Measurements from ENCODE around the gene RAB39A.
"Not testable (repeated sequence)": the region's sequence is repeated elsewhere in the genome, so short reads cannot be mapped to it uniquely, and the experiment has no call there.

The RAB39A gene

GRCh38 chr11:107928046-107928766 lies at the start of gene RAB39A:
Gene RAB39A, plus strand, starts transcription at chr11:107928448. Its CDS starts 121 bp downstream, at chr11:107928569.
- DNase-seq (ENCODE audit: low spot score), result peak; percentile 99

DNA sequence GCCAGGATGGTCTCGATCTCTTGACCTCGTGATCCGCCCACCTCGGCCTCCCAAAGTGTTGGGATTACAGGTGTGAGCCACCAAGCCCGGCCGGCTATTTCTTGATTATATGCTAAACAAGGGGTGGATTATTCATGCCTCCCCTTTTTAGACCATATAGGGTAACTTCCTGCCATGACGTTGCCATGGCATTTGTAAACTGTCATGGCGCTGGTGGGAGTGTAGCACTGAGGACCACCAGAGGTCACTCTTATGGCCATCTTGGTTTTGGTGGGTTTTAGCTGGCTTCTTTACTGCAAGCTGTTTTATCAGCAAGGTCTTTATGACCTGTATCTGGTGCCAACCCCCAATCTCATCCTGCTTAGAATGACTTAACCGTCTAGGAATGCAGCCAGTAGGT lies 46.8 kb upstream of the RAB39A start:
- DNase-seq (ENCODE audit: low spot score), result not testable (repeated sequence)

GRCh38 chr11:107882095-107882820 lies 46.0 kb upstream of the RAB39A start:
- no peak for DNase-seq (ENCODE audit: low spot score)

GRCh38 chr11:107898270-107898669 lies 30.0 kb upstream of the RAB39A start:
- peak; percentile 23 for DNase-seq (ENCODE audit: low spot score)

GRCh38 chr11:107908211-107908610 lies 20.0 kb upstream of the RAB39A start:
- no peak for DNase-seq (ENCODE audit: low spot score)

- not testable (repeated sequence) for DNase-seq (ENCODE audit: low spot score)
These were observed 15.8 kb upstream of the RAB39A start for GRCh38 chr11:107912415-107912814.

DNA sequence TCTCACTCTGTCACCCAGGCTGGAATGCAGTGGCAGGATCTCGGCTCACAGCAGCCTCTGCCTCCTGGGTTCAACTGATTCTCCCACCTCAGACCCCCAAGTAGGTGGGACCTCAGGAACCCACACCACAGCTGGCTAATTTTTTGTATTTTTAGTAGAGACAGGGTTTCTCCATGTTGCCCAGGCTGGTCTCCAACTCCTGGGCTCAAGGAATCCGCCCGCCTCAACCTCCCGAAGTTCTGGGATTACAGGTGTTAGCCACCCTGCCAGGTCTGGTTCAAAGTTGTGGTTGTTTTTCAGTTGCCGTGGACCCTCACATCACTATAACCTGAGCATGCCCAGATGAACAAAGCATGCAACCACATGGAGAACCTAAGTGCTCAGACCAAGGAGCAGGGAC lies 13.0 kb upstream of the RAB39A start:
- no peak for DNase-seq (ENCODE audit: low spot score)

GRCh38 chr11:107916671-107917241 lies 11.5 kb upstream of the RAB39A start:
- peak; percentile 65 for DNase-seq (ENCODE audit: low spot score)

GRCh38 chr11:107921997-107922396 lies 6.3 kb upstream of the RAB39A start:
- no peak for DNase-seq (ENCODE audit: low spot score)

DNA sequence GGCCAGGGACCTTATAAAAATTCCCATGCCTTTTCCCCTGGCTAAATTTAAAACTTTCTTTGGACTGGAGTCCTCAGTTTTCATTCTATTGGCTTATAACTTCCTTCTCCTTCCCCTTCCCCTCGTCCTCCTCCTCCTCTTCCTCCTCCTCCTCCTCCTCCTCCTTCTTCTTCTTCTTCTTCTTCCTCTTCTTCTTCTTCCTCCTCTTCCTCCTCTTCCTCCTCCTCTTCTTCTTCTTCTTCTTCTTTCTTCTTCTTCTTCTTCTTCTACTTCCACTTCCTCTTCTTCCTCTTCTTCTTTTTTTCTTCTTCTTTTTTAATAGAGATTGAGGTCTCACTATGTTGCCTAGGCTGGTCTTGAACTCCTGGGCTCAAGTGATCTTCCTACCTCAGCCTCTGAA lies 4.7 kb upstream of the RAB39A start:
- DNase-seq (ENCODE audit: low spot score), result not testable (repeated sequence)

- DNase-seq (ENCODE audit: low spot score), result no peak
These were observed 3.9 kb upstream of the RAB39A start for GRCh38 chr11:107924306-107924705.

DNA sequence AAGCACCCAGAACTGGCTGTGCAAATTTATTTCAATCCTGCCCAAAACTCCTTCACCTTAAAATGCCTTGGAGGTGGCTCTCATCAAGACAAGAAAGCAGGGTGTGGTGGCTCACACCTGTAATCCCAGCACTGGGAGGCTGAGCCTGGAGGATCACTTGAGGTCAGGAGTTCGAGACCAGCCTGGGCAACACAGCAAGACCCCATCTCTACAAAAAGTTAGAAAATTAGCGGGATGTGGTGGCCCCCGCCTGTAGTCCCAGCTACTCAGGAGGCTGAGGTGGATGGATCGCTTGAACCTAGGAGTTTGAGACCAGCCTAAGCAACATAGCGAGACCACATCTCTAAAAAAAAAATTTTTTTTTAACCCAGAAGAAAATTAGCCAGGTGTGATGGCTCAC lies 689 bp upstream of the RAB39A start:
- no peak for DNase-seq (ENCODE audit: low spot score)

DNA sequence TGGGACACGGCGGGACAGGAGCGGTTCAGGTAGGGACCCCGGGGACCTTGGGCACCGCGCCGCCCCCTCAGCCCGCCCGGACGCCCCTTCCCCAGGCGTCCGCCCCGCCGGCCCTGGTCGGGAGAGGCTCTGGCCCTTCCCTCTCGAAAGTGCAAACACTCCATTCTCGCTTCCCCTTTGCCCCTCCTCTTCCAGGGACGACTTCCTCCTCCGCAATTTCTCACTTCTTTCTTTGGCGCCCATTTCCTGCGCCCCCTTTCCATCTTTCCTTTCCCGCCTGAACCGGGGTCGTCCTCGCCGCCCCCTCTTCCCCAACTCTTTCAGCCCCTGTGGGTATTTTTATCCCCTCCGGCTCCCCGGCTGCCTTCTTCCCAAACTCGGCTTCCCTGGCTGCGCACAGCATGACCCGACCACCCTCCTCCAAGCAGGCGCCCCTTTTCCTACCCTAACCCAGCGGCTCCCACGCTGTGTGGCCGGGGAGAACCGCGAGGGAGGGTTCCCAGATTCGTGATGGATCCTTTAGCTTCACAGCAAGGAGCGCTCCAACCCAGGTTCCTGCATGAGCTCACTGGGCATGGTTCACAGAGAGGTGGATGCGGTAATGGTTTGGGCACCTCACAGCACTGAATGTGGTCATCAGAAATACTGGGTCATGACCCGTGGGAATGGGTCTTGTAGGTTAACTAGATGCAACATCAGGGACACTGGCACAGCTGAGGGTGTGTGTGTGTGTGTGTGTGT lies 689 bp downstream of the RAB39A start:
- peak; percentile 68 for DNase-seq (ENCODE audit: low spot score)

GRCh38 chr11:107929611-107930200 lies 1.5 kb downstream of the RAB39A start:
- DNase-seq (ENCODE audit: low spot score), result no peak

DNA sequence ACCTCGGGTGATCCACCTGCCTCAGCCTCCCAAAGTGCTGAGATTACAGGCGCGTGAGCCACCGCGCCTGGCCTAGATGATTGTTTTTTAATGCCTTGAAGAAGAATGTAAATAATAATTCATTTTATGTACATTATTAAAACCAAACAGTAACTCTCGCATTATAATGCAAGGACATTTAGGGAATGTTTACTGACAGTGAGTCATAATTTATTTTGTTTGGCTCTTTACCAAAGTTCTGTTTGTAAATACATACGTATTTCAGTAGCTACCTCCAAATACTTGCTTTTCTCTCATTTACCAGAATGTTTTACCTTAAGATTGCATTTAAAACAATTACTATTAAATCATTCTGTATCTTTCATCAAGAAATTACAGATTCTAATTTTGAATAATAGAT lies 3.0 kb downstream of the RAB39A start:
- no peak for DNase-seq (ENCODE audit: low spot score)

DNA sequence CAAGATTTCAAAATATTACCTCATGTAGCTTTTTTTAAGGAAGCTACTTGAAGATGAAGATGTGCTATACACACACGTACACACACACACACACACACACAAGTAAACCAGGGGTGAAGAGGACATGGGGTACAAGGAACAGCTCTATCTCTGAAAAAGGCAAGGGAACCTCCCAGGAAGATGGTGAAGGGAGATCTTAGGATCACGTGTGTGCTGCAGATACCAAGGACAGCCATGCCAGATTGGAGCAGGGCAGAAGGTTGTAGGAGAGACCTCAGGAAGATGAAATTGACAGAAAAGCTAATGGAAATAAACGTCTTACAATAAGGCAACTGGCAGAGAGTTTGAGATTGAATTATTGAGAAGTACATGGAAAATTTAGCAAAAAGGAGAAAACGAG lies 19.7 kb downstream of the RAB39A start:
- DNase-seq (ENCODE audit: low spot score), result peak; percentile 22

DNA sequence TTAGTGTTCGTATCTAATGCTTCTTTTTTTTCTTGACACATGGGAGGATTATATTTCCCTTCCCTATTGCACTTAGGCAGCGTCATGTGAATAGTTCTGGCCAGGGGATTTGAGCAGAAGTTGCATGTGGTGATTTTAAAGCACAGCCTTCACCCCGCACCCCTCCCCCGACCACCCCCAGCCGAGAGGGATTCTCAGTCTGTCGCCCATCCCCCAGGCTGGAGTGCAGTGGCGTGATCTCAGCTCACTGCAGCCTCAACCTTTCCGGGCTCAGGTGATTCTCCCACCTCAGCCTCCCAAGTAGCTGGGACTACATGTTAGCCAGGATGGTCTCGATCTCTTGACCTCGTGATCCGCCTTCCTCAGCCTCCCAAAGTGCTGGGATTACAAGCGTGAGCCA lies 20.1 kb downstream of the RAB39A start:
- DNase-seq (ENCODE audit: low spot score), result peak; percentile 34

DNA sequence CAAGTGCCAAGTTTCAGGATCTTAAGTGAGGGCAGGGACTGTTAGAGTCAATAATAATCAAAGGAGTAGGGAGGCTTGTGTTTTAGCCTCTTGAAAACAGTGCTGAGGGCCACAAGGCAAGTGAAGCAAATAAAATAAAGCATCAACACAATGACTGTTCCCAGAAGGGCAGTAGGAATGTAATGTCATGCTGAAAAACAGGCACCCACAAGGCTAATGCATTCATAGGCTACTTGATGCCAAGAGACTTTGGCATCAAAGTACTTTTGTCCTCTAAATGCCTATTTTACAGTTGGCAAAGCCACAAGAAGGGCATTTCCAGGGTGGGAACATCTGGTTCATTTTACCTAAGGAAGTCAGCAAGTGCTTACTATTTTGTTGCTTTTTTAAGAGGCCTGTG lies 22.9 kb downstream of the RAB39A start:
- no peak for DNase-seq (ENCODE audit: low spot score)

DNA sequence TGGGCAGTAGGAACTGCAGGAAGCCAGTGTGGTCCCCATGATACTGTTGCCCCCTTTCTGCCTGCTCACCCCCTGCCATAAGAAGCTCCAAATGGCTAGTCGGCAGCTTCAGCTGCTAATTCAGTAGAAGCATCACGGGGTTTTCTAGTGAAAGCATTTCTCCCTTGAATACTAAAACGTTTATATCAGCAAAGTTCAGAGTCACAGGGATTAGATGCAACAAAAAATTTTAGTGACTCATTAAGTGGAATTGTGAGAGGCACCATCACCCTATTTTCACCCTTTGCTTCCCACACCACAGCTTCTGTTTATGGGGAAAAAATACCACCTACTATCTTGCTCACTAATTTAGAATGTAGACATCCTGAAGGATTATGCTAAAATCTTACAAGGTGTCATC lies 25.2 kb downstream of the RAB39A start:
- DNase-seq (ENCODE audit: low spot score), result no peak

DNA sequence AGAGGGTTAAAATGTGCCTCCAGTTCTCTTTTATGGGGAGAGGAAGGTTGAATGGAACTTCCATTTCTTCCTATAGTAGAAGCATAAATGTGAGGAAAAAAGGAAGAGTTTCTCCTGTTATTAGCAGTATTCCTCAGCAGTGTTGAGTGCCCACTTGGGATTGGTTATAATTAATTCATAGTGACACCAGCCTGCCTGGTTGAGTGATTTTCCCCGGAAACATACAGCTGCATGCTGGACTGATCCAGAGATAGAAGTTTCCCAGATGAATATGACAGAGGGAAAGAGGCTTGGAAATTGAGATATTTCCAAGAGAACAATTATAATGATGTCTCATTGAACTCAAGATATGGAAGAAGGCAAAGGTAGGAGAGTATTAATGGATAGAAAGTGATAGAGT lies 28.3 kb downstream of the RAB39A start:
- no peak for DNase-seq (ENCODE audit: low spot score)

GRCh38 chr11:107957109-107957588 lies 28.9 kb downstream of the RAB39A start:
- no peak for DNase-seq (ENCODE audit: low spot score)

DNA sequence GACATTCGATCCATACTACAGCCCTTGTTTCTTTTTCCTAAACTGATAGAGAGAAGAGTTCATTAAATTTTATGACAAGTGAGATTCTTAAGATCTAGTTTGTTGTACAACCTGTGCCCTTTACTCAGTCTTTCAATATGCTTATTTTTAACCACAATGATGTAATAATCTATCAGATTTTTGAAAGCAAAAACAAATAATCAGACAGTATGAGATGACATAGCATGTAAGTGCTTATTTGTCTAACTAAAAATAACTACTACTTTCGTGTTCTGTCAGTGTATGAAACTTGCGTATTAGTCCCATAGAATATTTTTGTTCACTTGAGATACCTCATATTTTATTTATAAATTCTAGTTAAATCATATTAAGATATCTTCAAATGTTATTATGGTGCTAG lies 33.2 kb downstream of the RAB39A start:
- DNase-seq (ENCODE audit: low spot score), result no peak
